ENCODE results near the gene PTGIS.

- TF ChIP-seq CTCF (IDR thresholded peaks at IDR 0.05; ENCODE audit: borderline replicate concordance, extremely low read depth, low read length, poor library complexity, severe bottlenecking) (no peak), EZH2 (IDR thresholded peaks at IDR 0.05; ENCODE audit: borderline replicate concordance, low read depth, low read length, severe bottlenecking) (no peak)
Observed at GRCh38 chr20:49590163-49591017, 22.5 kb upstream of the PTGIS start.

Measured in DND-41 (cell line).